ENCODE measurements around the gene CLEC2L.

DNA sequence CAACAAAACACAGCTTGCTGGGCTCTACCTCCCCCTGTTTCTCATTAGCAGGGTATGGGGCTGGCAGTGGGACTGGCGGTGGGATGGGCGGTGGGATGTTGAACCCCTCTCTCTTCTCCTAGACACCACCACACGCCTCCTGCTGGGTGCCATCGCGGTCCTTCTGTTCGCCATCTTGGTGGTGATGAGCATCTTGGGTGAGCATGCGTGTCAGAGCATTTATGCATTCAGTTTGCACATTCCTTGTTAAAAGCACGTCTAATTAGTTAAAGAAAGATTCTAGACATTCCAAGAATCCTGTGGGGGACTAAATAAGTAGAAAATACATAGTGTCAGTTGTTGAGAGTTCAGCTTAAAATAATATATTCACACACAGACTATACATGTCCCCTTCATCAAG, 12.7 kb downstream of the CLEC2L start:
- no peak for TF ChIP-seq POLR2A (IDR thresholded peaks at IDR 0.05; ENCODE audit: low read depth, low read length)
- no peak for TF ChIP-seq POLR2AphosphoS5 (IDR thresholded peaks at IDR 0.05; ENCODE audit: low read depth, low read length)
- TF ChIP-seq SPI1 (IDR thresholded peaks at IDR 0.05; ENCODE audit: low read depth, low read length) = no peak
- no peak for TF ChIP-seq TAF1 (IDR thresholded peaks at IDR 0.05; ENCODE audit: low read depth, low read length)
- TF ChIP-seq PAX5 (IDR thresholded peaks at IDR 0.05; ENCODE audit: insufficient read depth, low read length, severe bottlenecking) = no peak
